ENCODE measurements around the gene TBC1D16.

- no peak for TF ChIP-seq POLR2A (IDR thresholded peaks at IDR 0.05; ENCODE audit: low read depth, low read length)
- no peak for TF ChIP-seq POLR2AphosphoS5 (IDR thresholded peaks at IDR 0.05; ENCODE audit: low read depth, low read length)
- TF ChIP-seq TAF1 (IDR thresholded peaks at IDR 0.05; ENCODE audit: low read depth, low read length): no peak
- TF ChIP-seq POU2F2 (IDR thresholded peaks at IDR 0.05; ENCODE audit: low read depth, low read length): no peak
These were observed 111.1 kb downstream of the TBC1D16 start for GRCh38 chr17:79924639-79924976.

Measured in GM12891 (cell line).